GOT3 (cell line): ENCODE measurements around the gene BUB1.
"Not testable (repeated sequence)": the region's sequence is repeated elsewhere in the genome, so short reads cannot be mapped to it uniquely, and the experiment has no call there.

Experiments used
- DNase-seq: peaks from one replicate; lab custom pipeline; 2025; ENCODE audit warnings: mixed read lengths; lab: John Stamatoyannopoulos, UW

Gene BUB1

GRCh38 chr2:110677530-110678456, at the start of gene BUB1:
Gene BUB1 (minus strand): TSS chr2:110678063. CDS start chr2:110677995, 68 bp downstream.
- peak; percentile 82 for DNase-seq

GRCh38 chr2:110726285-110726684, 48.4 kb upstream of the BUB1 start:
- no peak for DNase-seq

DNA sequence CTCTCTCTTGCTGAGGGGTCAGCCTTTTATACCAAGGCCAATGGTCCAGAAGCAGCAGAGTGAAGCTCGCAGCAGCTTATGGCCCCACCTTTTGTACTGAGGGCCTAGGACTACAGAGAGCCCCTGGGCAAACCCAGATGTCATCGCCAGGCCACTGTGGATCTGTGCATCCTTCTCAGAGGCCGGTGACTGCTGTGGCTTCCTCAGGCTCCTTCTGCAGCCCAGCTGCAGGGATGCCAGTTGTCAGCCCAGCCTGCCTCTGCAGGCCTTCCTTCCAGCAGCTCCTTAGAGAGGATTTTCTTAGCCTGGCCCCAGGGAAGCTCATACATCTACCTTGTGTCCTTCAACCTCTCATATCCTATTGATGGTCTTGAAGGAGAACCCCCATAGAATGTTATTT, 48.0 kb upstream of the BUB1 start:
- DNase-seq, result no peak

GRCh38 chr2:110725370-110725769, 47.5 kb upstream of the BUB1 start:
- no peak for DNase-seq

DNA sequence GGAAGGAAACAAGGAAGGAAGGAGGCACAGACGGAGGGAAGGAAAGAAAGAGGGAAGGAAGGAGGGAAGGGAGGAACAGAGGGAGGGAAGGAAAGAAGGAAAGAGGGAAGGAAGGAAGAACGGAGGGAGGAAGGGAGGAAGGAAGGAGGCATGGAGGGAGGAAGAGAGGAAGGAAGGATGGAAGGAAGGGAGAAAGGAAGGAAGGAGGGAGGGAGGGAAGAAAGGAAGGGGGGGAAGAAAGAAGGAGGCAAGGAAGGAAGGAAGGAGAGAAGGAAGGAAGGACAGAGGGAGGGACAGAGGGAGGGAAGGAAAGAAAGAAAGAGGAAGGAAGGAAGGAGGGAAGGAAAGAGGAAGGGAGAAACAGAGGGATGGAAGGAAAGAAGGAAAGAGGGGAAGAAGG, 47.0 kb upstream of the BUB1 start:
- DNase-seq, result no peak

GRCh38 chr2:110720547-110720946, 42.7 kb upstream of the BUB1 start:
- no peak for DNase-seq

DNA sequence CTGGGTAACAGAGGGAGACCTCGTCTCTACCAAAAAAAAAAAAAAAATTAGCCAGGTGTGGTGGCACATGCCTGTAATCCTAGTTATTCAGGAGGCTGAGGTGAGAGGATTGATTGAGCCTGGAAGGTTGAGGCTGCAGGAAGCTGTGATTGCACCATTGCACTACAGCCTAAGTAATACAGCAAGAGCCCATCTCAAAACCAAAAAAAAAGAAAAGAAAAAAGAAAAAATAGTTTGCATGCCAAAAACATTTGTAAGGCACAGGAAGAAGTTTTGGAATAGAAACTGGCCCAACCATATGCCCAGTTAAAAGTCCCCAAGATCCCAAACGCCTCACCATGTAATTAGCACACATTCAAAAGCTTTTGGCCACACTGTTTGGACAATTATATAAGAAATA, 41.1 kb upstream of the BUB1 start:
- no peak for DNase-seq

- DNase-seq, result no peak
Measured at GRCh38 chr2:110718382-110718781, 40.5 kb upstream of the BUB1 start.

GRCh38 chr2:110717734-110718133, 39.9 kb upstream of the BUB1 start:
- no peak for DNase-seq

GRCh38 chr2:110716959-110717645, 39.2 kb upstream of the BUB1 start:
- DNase-seq, result peak; percentile 15

DNA sequence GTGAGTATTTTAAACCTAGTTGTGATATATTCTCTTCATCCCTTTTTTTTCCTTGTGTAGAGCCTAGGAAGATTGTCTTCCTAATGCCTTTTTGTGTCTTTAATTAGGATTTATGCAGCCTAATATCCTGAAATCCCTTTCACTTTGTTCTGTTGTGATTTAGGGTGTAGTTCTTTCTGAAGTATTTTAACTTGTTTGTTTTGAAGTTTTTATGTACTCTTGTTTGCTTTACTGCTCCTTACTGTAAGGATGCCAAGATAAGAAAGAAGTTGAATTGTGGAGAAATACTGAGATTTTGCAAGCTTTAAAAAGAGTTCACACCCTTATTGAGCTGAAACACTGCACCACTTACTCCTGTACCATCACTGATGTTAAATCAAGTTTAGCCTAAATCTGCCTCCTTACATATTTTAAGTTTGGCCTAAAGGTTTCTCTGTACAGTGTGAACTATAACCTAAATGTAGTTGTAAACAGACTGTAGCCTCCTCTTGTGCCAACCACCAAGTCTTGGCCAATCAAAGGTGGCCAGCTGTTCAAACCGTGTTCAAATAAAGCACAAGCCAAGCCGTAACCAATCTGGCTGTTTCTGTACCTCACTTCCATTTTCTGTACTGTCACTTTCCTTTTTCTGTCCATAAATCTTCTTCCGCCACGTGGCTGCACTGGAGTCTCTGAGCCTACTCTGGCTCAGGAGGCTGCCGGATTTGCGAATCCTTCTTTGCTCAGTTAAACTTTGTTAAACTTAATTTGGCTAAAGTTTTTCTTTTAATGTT, 36.8 kb upstream of the BUB1 start:
- DNase-seq, result no peak

GRCh38 chr2:110713513-110714362, 35.9 kb upstream of the BUB1 start:
- no peak for DNase-seq

- no peak for DNase-seq
Measured at GRCh38 chr2:110712737-110713136, 34.9 kb upstream of the BUB1 start.

- DNase-seq, result no peak
Measured at GRCh38 chr2:110708455-110708854, 30.6 kb upstream of the BUB1 start.

DNA sequence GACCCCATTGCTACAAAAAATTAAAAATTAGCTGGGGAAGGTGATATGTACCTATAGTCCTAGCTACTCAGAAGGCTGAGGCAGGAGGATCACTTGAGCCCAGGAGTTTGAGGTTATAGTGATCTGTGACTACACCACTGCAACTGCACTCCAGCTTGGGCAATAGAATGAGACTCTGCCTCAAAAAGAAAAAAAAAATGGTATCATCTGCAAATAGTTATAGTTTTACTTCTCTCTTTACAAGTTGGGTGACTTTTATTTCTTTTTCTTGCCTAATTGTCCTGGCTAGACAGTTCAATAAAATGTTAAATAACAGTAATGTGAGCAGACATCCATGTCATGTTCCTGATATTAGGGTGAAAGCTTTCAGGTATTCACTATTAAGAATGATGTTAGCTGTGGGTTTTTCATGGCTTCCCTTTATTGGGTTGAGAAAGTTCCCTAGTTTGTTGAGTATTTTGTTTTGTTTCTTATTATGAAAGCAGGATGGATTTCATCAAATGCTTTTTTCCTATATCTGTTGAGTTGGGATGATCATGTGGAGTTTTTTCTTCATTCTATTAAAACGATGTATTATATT, 29.6 kb upstream of the BUB1 start:
- no peak for DNase-seq

GRCh38 chr2:110702514-110703380, 24.9 kb upstream of the BUB1 start:
- DNase-seq, result no peak

- DNase-seq, result not testable (repeated sequence)
Measured at GRCh38 chr2:110698253-110698652, 20.4 kb upstream of the BUB1 start.

DNA sequence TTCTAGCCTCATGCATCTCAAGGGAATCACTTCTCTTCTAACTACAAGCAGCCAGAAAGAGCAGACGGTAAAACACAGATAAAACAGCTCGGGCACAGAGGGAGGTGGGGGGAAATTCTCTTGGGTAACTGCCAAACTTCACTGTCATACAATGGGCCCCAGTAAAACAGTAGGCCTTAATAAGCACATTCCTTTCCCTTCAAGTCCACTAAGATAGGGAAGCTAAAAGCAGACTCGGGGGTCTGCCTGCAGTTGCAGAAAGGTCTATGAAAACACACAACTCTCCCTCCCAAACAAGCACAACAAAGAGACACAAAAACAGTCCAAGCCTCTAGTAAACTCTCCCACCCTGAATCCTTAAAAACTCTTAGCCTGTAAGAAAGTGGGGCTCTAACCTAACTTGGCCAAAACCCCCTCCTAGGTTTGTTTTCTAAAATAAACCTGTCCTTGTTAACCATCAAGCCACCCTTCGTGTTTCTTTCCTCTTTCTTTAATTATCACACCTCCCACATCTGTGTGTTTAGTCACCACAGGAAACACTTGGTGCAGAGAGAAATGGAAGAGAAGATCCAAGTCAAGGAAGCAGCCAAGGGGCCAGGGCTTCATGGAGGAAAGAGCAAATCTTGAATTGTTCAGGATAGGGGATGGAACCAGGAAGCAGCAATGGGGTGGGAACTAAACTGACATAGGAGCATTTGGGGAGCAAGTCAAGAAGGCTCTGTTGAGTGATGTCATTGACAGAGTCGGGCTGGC, 17.5 kb upstream of the BUB1 start:
- not testable (repeated sequence) for DNase-seq

DNA sequence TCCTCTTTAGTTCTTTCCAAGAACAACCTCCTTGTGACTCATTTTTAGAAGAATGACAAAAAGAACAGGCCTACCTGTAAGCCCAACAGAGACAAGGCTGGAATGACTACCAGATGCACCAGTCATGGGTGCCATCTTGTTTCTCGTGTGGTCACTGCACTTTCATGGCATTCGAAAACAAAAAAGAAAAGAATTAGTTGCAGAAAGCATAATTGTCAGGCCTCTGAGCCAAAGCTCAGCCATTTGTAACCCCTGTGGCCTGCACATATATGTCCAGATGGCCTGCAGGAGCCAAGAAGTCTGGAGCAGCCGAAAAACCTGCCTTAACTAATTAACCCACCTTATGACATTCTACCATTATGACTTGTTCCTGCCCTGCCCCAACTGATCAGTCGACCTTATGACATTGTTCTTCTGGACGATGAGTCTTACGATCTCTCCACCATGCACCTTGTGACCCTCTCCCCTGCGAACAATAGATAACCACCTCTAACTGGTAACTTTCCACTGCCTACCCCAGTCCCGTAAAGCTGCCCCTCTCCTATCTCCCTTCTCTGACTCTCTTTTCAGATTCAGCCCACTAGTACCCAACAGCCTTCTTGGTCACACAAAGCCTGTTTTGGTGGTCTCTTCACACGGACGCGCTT, 13.9 kb upstream of the BUB1 start:
- DNase-seq, result no peak
